ENCODE measurements around the gene TMA7. TPM values are rescaled to one million over a fixed set of nuclear protein-coding genes. Genes with fewer than 3 reads are reported as not detected.

Gene TMA7
- total RNA-seq, 2 donors from 2014 or later, result 194 to 286 TPM

- H3K27me3 ChIP-seq, result no peaks in the 10 kb centered on the region
- peaks cover 76% of the 10 kb centered on the region for H3K36me3 ChIP-seq
- TF ChIP-seq CTCF (IDR thresholded peaks at IDR 0.05), result no peak
- H3K4me3 ChIP-seq, result no peak overlapping the region
- no peak for DNase-seq (ENCODE audit: low spot score)
- no peaks in the 10 kb centered on the region for H3K9me3 ChIP-seq
- H3K27ac ChIP-seq, result no peak overlapping the region
- peaks cover 0 to 13% of the 10 kb centered on the region in 2 donors for H3K4me1 ChIP-seq
Observed at GRCh38 chr3:48406443-48407431, 33.3 kb upstream of the TMA7 start.

- Histone ChIP-seq H3K27ac (no peak overlapping the region), H3K27me3 (no peaks in the 10 kb centered on the region), H3K4me1 (peaks cover 0 to 4% of the 10 kb centered on the region in 2 donors), H3K4me3 (no peak overlapping the region), H3K9me3 (no peaks in the 10 kb centered on the region), H3K36me3 (peaks cover 85% of the 10 kb centered on the region)
- TF ChIP-seq CTCF (IDR thresholded peaks at IDR 0.05), result no peak
- peak; percentile 50 for DNase-seq (ENCODE audit: low spot score)
Observed at GRCh38 chr3:48407542-48408099, 32.4 kb upstream of the TMA7 start.

GRCh38 chr3:48408823-48409281 lies 31.2 kb upstream of the TMA7 start:
- H3K9me3 ChIP-seq, result no peaks in the 10 kb centered on the region
- H3K36me3 ChIP-seq, result peaks cover 91% of the 10 kb centered on the region
- DNase-seq (ENCODE audit: low spot score), result peak; percentile 52
- H3K4me3 ChIP-seq, result no peak overlapping the region
- no peak for TF ChIP-seq CTCF (IDR thresholded peaks at IDR 0.05)
- no peaks in the 10 kb centered on the region for H3K4me1 ChIP-seq
- H3K27ac ChIP-seq, result no peak overlapping the region
- no peaks in the 10 kb centered on the region for H3K27me3 ChIP-seq

GRCh38 chr3:48409291-48410201 lies 30.5 kb upstream of the TMA7 start:
- H3K36me3 ChIP-seq, result peaks cover 95% of the 10 kb centered on the region
- no peak for TF ChIP-seq CTCF (IDR thresholded peaks at IDR 0.05)
- H3K4me3 ChIP-seq, result no peak overlapping the region
- no peak overlapping the region for H3K27ac ChIP-seq
- H3K9me3 ChIP-seq, result no peaks in the 10 kb centered on the region
- H3K27me3 ChIP-seq, result no peaks in the 10 kb centered on the region
- no peaks in the 10 kb centered on the region for H3K4me1 ChIP-seq
- DNase-seq (ENCODE audit: low spot score), result peak; percentile 54

GRCh38 chr3:48410205-48411040 lies 29.6 kb upstream of the TMA7 start:
- Histone ChIP-seq H3K9me3 (no peaks in the 10 kb centered on the region), H3K27ac (no peak overlapping the region), H3K36me3 (peaks cover 99% of the 10 kb centered on the region), H3K4me1 (no peaks in the 10 kb centered on the region), H3K4me3 (no peak overlapping the region), H3K27me3 (no peaks in the 10 kb centered on the region)
- TF ChIP-seq CTCF (IDR thresholded peaks at IDR 0.05), result no peak
- DNase-seq (ENCODE audit: low spot score), result no peak
